Thyroid gland (tissue), 4 donors: Measurements from ENCODE around the gene MLPH. TPM values are rescaled to one million over a fixed set of nuclear protein-coding genes. Genes with fewer than 3 reads are reported as not detected.

Experiments
- DNase-seq, 2 donors: peaks; one replicate each; pipeline ENCODE4 v3.0.0-alpha.2; 2019
- H3K27ac ChIP-seq, 3 donors: fragments of 200-600 bp; sonication (generic); 1 replicate in 2 of 3; 2 replicates in 1 of 3; pipeline ENCODE4 v1.5.1; 2016 to 2019; ENCODE audit warnings: mild to moderate bottlenecking in 1 of 3, moderate library complexity in 1 of 3
- H3K27me3 ChIP-seq: fragments of 200-600 bp; sonication (generic); one replicate; pipeline ENCODE4 v1.5.1; 2019
- H3K36me3 ChIP-seq, 2 donors: fragments of 200-600 bp; sonication (generic); one replicate each; pipeline ENCODE4 v1.5.1; 2016 to 2019
- H3K4me1 ChIP-seq, 2 donors: fragments of 200-600 bp; sonication (generic); one replicate each; pipeline ENCODE4 v1.5.1; 2017 to 2019
- H3K4me3 ChIP-seq, 3 donors: fragments of 200-600 bp; sonication (generic); replicated peaks in 1 of 3; 1 replicate in 2 of 3; 2 replicates in 1 of 3; pipeline ENCODE4 v1.5.1; 2016; ENCODE audit warnings: mild to moderate bottlenecking in 1 of 3
- H3K9me3 ChIP-seq: fragments of 200-600 bp; sonication (generic); one replicate; pipeline ENCODE4 v1.5.1; 2017
- POLR2A ChIP-seq, 2 donors: fragments of 450-650 bp; IDR thresholded peaks; one replicate each; pipeline ENCODE4 v1.6.1; 2017; ENCODE audit warnings: antibody characterized with exemption in 2 of 2, mild to moderate bottlenecking in 2 of 2, moderate library complexity in 1 of 2
- WGBS, 2 donors: methylation state at CpG; one replicate each; pipeline ENCODE4 v1.1.5; 2017; 5-methylcytosine and 5-hydroxymethylcytosine counted together
- intact Hi-C: fragments of 100-400 bp; cut with DNase I; formaldehyde crosslinking; loops from one replicate; pipeline ENCODE4 v1.15.1; 2023
- total RNA-seq, 4 donors: library from RNA; depleted of rRNA; stranded (reverse); fragments of >200 nt; gene quantifications; one replicate each; pipeline ENCODE4 v1.2.3, GENCODE V29; 2016
- TF ChIP-seq, protein P1 (sequence below), 6 experiments: fragments of 200-600 bp in 3 of 6; fragments of 450-650 bp in 3 of 6; sonication (generic) in 3 of 6; IDR thresholded peaks; one replicate each; pipeline ENCODE4 v1.5.1; 2016 to 2019; ENCODE audit warnings: antibody characterized with exemption in 6 of 6, mild to moderate bottlenecking in 2 of 6, inconsistent platforms in 1 of 6, moderate library complexity in 1 of 6

The MLPH gene
- total RNA-seq, 4 donors from 2014 or later: 41.3 to 107 (median 58.6) TPM

DNA sequence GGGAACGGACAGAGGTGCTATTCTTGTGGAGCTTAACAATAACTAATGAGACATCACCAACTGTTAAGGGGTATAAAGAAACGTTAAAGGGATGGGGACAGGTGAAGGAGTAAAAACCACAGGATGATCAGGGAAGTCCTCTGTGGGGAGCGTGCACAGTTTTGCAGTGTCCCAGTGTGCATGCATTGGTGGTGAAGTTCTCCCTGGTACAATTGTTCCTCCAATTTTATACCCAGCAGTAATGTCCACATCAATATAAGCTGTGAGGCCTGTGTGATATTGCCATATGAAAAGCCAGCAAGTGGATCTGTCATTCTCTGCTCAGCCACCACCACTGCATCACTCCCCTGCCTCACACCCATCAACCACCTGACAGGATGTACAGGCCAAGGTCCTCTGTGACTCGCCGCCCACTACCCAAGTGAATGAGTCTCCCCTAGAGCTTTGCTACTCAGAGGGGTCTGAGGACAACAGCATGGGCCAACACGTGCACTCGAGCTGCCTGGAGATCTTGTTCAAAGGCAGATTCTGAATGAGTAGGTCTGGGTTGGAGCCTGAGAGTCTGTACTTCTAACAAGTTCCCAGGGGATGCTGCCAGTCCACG, 4.6 kb downstream of the MLPH start:
- DNase-seq: no peak
- Histone ChIP-seq H3K27me3 (no peaks in the 10 kb centered on the region), H3K9me3 (no peaks in the 10 kb centered on the region), H3K27ac (peak overlapping the region; percentile 94 to 98 (median 97)), H3K4me1 (peaks cover 36 to 46% of the 10 kb centered on the region in 2 donors), H3K36me3 (peaks cover 5 to 9% of the 10 kb centered on the region in 2 donors), H3K4me3 (no peak overlapping the region)
- intact Hi-C loops: no loop called here
- WGBS, 2 donors: 81 to 98% methylated on average over 8 of the region's 8 CpGs
- TF ChIP-seq, protein P1, sequence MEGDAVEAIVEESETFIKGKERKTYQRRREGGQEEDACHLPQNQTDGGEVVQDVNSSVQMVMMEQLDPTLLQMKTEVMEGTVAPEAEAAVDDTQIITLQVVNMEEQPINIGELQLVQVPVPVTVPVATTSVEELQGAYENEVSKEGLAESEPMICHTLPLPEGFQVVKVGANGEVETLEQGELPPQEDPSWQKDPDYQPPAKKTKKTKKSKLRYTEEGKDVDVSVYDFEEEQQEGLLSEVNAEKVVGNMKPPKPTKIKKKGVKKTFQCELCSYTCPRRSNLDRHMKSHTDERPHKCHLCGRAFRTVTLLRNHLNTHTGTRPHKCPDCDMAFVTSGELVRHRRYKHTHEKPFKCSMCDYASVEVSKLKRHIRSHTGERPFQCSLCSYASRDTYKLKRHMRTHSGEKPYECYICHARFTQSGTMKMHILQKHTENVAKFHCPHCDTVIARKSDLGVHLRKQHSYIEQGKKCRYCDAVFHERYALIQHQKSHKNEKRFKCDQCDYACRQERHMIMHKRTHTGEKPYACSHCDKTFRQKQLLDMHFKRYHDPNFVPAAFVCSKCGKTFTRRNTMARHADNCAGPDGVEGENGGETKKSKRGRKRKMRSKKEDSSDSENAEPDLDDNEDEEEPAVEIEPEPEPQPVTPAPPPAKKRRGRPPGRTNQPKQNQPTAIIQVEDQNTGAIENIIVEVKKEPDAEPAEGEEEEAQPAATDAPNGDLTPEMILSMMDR (IDR thresholded peaks at IDR 0.05): no peak
- no peak for TF ChIP-seq POLR2A (IDR thresholded peaks at IDR 0.05)

DNA sequence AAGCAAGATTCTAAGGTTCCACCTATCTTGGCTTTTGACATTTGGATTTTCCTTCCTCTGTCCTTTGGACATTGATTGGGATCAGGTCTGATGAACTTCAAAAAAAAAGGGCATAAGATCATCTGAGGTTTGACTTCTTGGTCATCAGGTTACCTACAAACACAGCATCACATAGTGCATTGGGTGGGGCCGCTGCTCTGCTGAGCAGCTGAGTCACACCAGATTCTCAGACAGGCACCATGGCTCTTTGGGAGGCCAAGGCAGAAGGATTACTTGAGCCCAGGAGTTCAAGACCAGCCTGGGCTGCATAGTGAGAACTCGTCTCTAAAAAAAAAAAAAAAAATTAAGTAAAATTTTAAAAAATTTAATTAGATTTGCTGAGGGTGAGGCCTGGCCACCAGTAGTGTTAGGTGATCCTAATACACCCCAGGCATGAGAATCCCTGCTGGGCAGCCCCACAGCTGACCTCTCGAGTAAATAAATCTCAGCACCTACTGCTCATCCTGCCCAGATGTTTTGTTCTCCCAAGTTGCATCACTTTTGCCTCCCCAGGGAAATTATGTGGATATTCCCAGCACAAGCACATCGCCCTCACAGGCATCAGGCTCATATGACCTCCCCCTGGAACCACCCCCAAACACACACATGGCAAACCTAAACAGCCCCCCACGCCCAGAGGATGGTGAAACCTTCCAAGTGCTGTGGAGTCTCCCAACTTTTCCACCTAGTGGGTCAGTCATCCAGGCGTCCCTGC, 5.3 kb downstream of the MLPH start:
- no peaks in the 10 kb centered on the region for H3K27me3 ChIP-seq
- intact Hi-C loops: no loop called here
- no peak overlapping the region for H3K4me3 ChIP-seq
- TF ChIP-seq, protein P1 (IDR thresholded peaks at IDR 0.05): no peak
- TF ChIP-seq POLR2A (IDR thresholded peaks at IDR 0.05): no peak
- peaks cover 36 to 46% of the 10 kb centered on the region in 2 donors for H3K4me1 ChIP-seq
- no peaks in the 10 kb centered on the region for H3K9me3 ChIP-seq
- WGBS, 2 donors: 93 to 95% methylated on average over 6 of the region's 6 CpGs
- DNase-seq: no peak
- peaks cover 5 to 9% of the 10 kb centered on the region in 2 donors for H3K36me3 ChIP-seq
- peak overlapping the region in 2 of 3 donors; percentile 94 to 98 for H3K27ac ChIP-seq

DNA sequence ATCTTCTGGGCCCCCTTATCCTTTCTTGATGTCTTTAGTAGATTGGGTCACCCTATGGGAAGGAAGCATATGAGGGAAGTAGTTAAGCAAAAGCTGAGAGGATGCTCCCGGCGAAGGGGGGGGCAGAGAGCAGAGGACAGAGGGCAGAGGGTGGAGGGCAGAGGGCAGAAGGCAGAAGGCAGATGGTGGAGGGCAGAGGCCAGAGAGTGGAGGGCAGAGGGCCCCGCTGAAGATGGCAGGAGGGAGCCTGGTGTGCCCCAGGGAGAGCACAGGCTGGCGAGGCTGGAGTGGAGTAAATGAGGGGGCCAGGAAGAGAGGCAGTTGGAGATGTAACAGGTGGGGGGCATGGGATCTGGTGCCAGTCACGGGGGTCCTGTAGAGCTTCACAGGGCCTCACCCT, 7.0 kb downstream of the MLPH start:
- WGBS, 2 donors: 84 to 85% methylated on average over 5 of the region's 5 CpGs
- no peak overlapping the region for H3K4me3 ChIP-seq
- peaks cover 9 to 10% of the 10 kb centered on the region in 2 donors for H3K36me3 ChIP-seq
- no peaks in the 10 kb centered on the region for H3K27me3 ChIP-seq
- TF ChIP-seq, protein P1 (IDR thresholded peaks at IDR 0.05): no peak
- no peak for TF ChIP-seq POLR2A (IDR thresholded peaks at IDR 0.05)
- H3K9me3 ChIP-seq: no peaks in the 10 kb centered on the region
- DNase-seq: no peak
- intact Hi-C loops: no loop called here
- no peak overlapping the region for H3K27ac ChIP-seq
- peaks cover 21 to 35% of the 10 kb centered on the region in 2 donors for H3K4me1 ChIP-seq

- no peak for DNase-seq
- H3K27ac ChIP-seq: no peak overlapping the region
- WGBS, 2 donors: 86 to 92% methylated on average over 21 of the region's 21 CpGs
Observed at GRCh38 chr2:237495521-237496117, 8.6 kb downstream of the MLPH start.

More at GRCh38 chr2:237495521-237496117, 8.6 kb downstream of the MLPH start:
- TF ChIP-seq, protein P1 (IDR thresholded peaks at IDR 0.05): no peak
- TF ChIP-seq POLR2A (IDR thresholded peaks at IDR 0.05): no peak
- intact Hi-C loops: no loop called here
- no peak overlapping the region for H3K4me3 ChIP-seq
- no peaks in the 10 kb centered on the region for H3K9me3 ChIP-seq
- H3K4me1 ChIP-seq: peaks cover 10 to 26% of the 10 kb centered on the region in 2 donors
- peaks cover 9 to 10% of the 10 kb centered on the region in 2 donors for H3K36me3 ChIP-seq
- no peaks in the 10 kb centered on the region for H3K27me3 ChIP-seq
